Breast epithelium (tissue), 3 donors: ENCODE measurements around the gene TRPV2.

Source experiments
- POLR2A ChIP-seq: fragments of 450-650 bp; IDR thresholded peaks from one replicate; pipeline ENCODE4 v1.6.1; 2016; ENCODE audit warnings: antibody characterized with exemption, mild to moderate bottlenecking, moderate library complexity
- TF ChIP-seq, protein P1 (sequence below), 3 donors: fragments of 450-650 bp; IDR thresholded peaks; one replicate each; pipeline ENCODE4 v1.5.1; 2016 to 2017; ENCODE audit warnings: antibody characterized with exemption in 3 of 3, mild to moderate bottlenecking in 3 of 3, moderate library complexity in 3 of 3

DNA sequence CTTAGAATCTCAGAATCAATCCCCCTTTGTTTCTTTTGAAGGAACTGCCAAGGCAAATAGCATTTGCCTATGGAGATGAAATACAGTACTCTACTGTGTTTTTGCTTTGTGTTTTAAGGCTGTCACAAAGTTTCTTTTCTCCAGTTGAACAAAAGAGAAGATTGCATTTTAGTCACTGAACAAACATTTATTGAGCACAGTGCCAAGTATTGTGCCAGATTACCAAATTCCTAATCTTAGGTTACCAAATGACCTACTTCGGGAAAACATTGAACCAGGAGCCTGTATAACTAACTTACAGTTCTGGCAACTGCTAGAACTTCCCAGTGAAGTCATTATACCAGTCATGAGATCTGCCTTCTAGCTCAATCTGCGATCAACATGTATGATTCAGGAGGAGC lies 37.4 kb upstream of the TRPV2 start:
- TF ChIP-seq, protein P1, sequence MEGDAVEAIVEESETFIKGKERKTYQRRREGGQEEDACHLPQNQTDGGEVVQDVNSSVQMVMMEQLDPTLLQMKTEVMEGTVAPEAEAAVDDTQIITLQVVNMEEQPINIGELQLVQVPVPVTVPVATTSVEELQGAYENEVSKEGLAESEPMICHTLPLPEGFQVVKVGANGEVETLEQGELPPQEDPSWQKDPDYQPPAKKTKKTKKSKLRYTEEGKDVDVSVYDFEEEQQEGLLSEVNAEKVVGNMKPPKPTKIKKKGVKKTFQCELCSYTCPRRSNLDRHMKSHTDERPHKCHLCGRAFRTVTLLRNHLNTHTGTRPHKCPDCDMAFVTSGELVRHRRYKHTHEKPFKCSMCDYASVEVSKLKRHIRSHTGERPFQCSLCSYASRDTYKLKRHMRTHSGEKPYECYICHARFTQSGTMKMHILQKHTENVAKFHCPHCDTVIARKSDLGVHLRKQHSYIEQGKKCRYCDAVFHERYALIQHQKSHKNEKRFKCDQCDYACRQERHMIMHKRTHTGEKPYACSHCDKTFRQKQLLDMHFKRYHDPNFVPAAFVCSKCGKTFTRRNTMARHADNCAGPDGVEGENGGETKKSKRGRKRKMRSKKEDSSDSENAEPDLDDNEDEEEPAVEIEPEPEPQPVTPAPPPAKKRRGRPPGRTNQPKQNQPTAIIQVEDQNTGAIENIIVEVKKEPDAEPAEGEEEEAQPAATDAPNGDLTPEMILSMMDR (IDR thresholded peaks at IDR 0.05), result peak in 1 of 3 donors; percentile 29
- no peak for TF ChIP-seq POLR2A
